ENCODE data around the gene METAP1.
"Not testable (repeated sequence)": the region's sequence is repeated elsewhere in the genome, so short reads cannot be mapped to it uniquely, and the experiment has no call there.

Gene METAP1

DNA sequence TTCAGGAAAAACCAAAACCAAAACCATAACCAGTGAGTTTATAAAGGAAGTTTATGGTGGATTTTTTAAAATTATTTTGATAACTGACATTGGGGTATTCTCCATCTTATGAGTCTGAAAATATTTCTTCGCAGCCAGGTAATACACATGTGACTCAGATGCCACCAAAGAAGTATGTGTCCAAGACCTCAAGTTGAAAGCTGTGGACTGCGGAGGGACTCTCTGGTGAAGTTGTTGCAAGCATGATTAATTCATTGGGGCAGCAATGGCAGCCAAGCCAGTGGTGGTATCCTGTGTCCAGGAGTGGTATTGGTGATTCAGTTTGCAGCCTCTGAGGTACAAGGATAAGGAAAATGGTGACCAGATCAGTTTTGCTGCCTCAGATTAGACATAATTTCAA, 107.1 kb downstream of the METAP1 start:
- DNase-seq = no peak

DNA sequence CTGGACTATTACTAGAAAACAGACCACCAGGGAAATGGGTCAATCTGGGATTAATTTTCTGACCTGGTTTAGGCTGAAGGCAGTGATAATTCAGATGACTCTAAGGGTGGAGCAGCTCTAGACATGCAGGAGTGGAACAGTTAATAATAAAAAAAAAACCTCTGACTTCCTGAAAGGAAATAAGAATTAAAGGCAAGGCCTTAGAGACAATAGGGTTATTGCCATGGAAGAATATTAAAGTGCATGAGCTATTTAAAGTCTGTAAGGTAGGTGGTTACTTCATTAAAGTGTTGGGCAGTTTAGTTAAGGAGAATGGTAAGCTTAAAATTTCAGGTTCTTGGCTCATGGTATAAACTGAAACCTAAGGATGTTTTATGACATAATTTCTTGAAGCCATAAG, 107.6 kb downstream of the METAP1 start:
- no peak for DNase-seq

DNA sequence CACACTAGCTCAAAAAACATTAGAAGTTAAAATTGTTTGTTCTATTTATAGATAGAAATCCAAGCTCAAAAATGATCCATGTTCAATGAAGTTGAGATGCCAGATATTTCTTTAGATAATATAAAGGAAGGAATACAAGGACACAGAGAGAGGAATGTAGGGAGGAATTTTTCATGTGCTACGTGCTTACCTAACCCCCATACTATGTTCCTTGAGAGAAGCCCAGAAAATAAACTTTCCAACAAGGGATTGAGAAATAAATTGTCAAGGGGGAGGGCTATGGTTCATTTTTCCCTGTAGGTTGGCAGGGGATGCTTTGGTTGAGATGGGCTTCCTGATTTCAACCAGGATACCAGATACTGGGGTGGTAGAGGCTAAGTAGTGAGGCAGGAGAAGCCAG, 108.6 kb downstream of the METAP1 start:
- no peak for DNase-seq

DNA sequence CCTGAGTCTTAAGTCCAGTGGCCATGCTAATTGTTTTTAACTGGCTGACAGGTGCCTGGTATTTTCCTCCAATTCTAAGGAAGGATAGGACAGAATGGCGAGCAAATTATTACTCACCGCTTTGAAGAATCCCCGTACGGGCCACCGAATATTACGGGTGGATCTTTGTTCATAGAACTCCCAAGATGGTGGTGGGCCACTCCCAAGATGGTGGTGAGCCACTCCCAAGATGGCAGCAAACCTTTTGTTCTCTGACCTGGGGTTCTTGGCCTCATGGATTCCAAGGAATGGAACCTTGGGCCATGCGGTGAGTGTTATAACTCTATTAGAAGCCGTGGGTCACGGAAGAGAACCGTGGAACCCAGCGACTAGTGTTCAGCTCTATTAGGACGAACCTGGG, 113.8 kb downstream of the METAP1 start:
- DNase-seq = not testable (repeated sequence)

Measured in CD4-positive, alpha-beta T cell treated with Interleukin-6 for 4 hours (primary cell).